SK-N-SH (cell line): ENCODE measurements around the gene PLEKHM3. TPM values are rescaled to one million over a fixed set of nuclear protein-coding genes. Genes with fewer than 3 reads are reported as not detected.

ENCODE experiments used
- CTCF ChIA-PET: fragments of 300-600, 350-600 bp; formaldehyde crosslinking; extraction: SDS; loops from one replicate; lab custom pipeline; 2021; lab: Yijun Ruan, JAX
- POLR2A ChIA-PET: fragments of 350-600 bp; sonication (Branson Sonifier 250); formaldehyde crosslinking; extraction: SDS; loops from one replicate; lab custom pipeline; 2020; ENCODE audit warnings: antibody characterized with exemption, inconsistent platforms; lab: Yijun Ruan, JAX
- DNase-seq: peaks from one replicate; pipeline ENCODE4 v3.0.0; 2012
- H2AFZ ChIP-seq: fragments of 200-600 bp; sonication (generic); 2 replicates; pipeline ENCODE4 v1.8.1; 2016; ENCODE audit warnings: antibody characterized with exemption, mild to moderate bottlenecking, low read depth
- H3F3A ChIP-seq: fragments of 200-600 bp; sonication (generic); replicated peaks from 2 replicates; pipeline ENCODE3; 2016; ENCODE audit warnings: antibody characterized with exemption, mild to moderate bottlenecking; ENCODE audit not compliant: insufficient read depth
- H3K27ac ChIP-seq, 2 experiments: fragments of 200-500 bp in 1 of 2; fragments of 200-600 bp in 1 of 2; sonication (Bioruptor generic) in 1 of 2; sonication (generic), shearing (Covaris generic) in 1 of 2; 2 replicates each; pipeline versions ENCODE4 v1.5.1 to v1.6.1; 2014 to 2016; ENCODE audit warnings: low read depth in 2 of 2, inconsistent platforms in 1 of 2, low read length in 1 of 2, mild to moderate bottlenecking in 1 of 2, mixed read lengths in 1 of 2
- H3K27me3 ChIP-seq: fragments of 200-600 bp; sonication (generic), shearing (Covaris generic); 2 replicates; pipeline ENCODE4 v1.6.1; 2016; ENCODE audit warnings: mixed run types; ENCODE audit not compliant: insufficient read depth
- H3K36me3 ChIP-seq, 2 experiments: fragments of 200-500 bp in 1 of 2; fragments of 200-600 bp in 1 of 2; sonication (Bioruptor generic) in 1 of 2; sonication (generic) in 1 of 2; replicated peaks in 1 of 2; 2 replicates each; pipeline versions ENCODE3 to v1.5.1; 2014 to 2016; ENCODE audit warnings: low read length in 1 of 2, mild to moderate bottlenecking in 1 of 2; ENCODE audit not compliant: insufficient read depth in 2 of 2, control insufficient read depth in 1 of 2
- H3K4me1 ChIP-seq, 2 experiments: fragments of 200-500 bp in 1 of 2; fragments of 200-600 bp in 1 of 2; sonication (Bioruptor generic) in 1 of 2; sonication (generic), shearing (Covaris generic) in 1 of 2; 2 replicates each; pipeline versions ENCODE4 v1.5.1 to v1.6.1; 2014 to 2016; ENCODE audit warnings: low read depth in 1 of 2, low read length in 1 of 2, mixed run types in 1 of 2; ENCODE audit not compliant: insufficient read depth in 2 of 2, control insufficient read depth in 1 of 2
- H3K4me2 ChIP-seq: fragments of 200-600 bp; sonication (generic), shearing (Covaris generic); 2 replicates; pipeline ENCODE4 v1.6.1; 2017; ENCODE audit warnings: mixed run types
- H3K4me3 ChIP-seq, 2 experiments: fragments of 200-500 bp in 1 of 2; fragments of 200-600 bp in 1 of 2; sonication (Bioruptor generic) in 1 of 2; sonication (generic), shearing (Covaris generic) in 1 of 2; 2 replicates each; pipeline versions ENCODE4 v1.5.1 to v1.8.1; 2014 to 2016; ENCODE audit warnings: low read depth in 2 of 2, inconsistent platforms in 1 of 2, low read length in 1 of 2, mild to moderate bottlenecking in 1 of 2, mixed read lengths in 1 of 2, moderate library complexity in 1 of 2
- H3K79me2 ChIP-seq: fragments of 200-600 bp; sonication (generic); 2 replicates; pipeline ENCODE4 v1.8.1; 2017; ENCODE audit warnings: mild to moderate bottlenecking; ENCODE audit not compliant: insufficient read depth
- H3K9ac ChIP-seq: fragments of 200-600 bp; sonication (generic); 2 replicates; pipeline ENCODE4 v1.6.1; 2017; ENCODE audit warnings: mixed run types
- H3K9me2 ChIP-seq: fragments of 200-600 bp; sonication (generic); 2 replicates; pipeline ENCODE4 v1.6.1; 2017; ENCODE audit warnings: mixed run types
- H3K9me3 ChIP-seq: fragments of 200-600 bp; sonication (generic); 2 replicates; pipeline ENCODE4 v1.6.1; 2017; ENCODE audit warnings: mixed run types, mild to moderate bottlenecking, moderate library complexity
- H4K20me1 ChIP-seq: fragments of 200-600 bp; sonication (generic); 2 replicates; pipeline ENCODE4 v1.6.1; 2017; ENCODE audit warnings: mild to moderate bottlenecking, mixed run types; ENCODE audit not compliant: insufficient read depth
- CHD2 ChIP-seq: fragments of 150-350 bp; IDR thresholded peaks from 2 replicates; pipeline ENCODE4 v1.6.1; 2018; ENCODE audit warnings: low read length; ENCODE audit not compliant: partially characterized antibody
- EZH2phosphoT487 ChIP-seq: fragments of 200-600 bp; sonication (generic); IDR thresholded peaks from 2 replicates; pipeline ENCODE4 v1.6.1; 2017; ENCODE audit warnings: low read depth, mixed run types, mild to moderate bottlenecking, antibody characterized with exemption, moderate library complexity, borderline replicate concordance
- FOSL2 ChIP-seq: IDR thresholded peaks from 2 replicates; pipeline ENCODE4 v1.4.0; 2012; ENCODE audit warnings: low read depth, mild to moderate bottlenecking, moderate library complexity, borderline replicate concordance
- FOXM1 ChIP-seq: IDR thresholded peaks from 2 replicates; pipeline ENCODE4 v1.4.0; 2012; ENCODE audit warnings: low read depth, mild to moderate bottlenecking
- JUND ChIP-seq: IDR thresholded peaks from 2 replicates; pipeline ENCODE4 v1.4.0; 2012
- NFIC ChIP-seq: IDR thresholded peaks from 2 replicates; pipeline ENCODE4 v1.4.0; 2012; ENCODE audit warnings: borderline replicate concordance
- NRF1 ChIP-seq: IDR thresholded peaks from 2 replicates; pipeline ENCODE4 v1.6.1; 2012; ENCODE audit warnings: low read depth, mild to moderate bottlenecking, low read length
- RAD21 ChIP-seq: IDR thresholded peaks from 2 replicates; pipeline ENCODE4 v1.6.1; 2012; ENCODE audit warnings: mild to moderate bottlenecking, low read length
- RCOR1 ChIP-seq: fragments of 150-350 bp; IDR thresholded peaks from 2 replicates; pipeline ENCODE4 v1.6.1; 2017; ENCODE audit warnings: antibody characterized with exemption, low read length
- RXRA ChIP-seq: IDR thresholded peaks from 2 replicates; pipeline ENCODE4 v1.4.0; 2012; ENCODE audit warnings: low read depth, mild to moderate bottlenecking, borderline replicate concordance
- SMC3 ChIP-seq: IDR thresholded peaks from 2 replicates; pipeline ENCODE4 v1.6.1; 2012; ENCODE audit warnings: low read depth, low read length, improper control_type of control experiment
- TCF12 ChIP-seq: IDR thresholded peaks from 2 replicates; pipeline ENCODE4 v1.4.0; 2012
- TEAD4 ChIP-seq: IDR thresholded peaks from 2 replicates; pipeline ENCODE4 v1.4.0; 2012; ENCODE audit warnings: mild to moderate bottlenecking, borderline replicate concordance; ENCODE audit not compliant: insufficient read depth
- YY1 ChIP-seq: IDR thresholded peaks from 2 replicates; pipeline ENCODE4 v1.4.0; 2012; ENCODE audit warnings: low read depth, mild to moderate bottlenecking
- WGBS: methylation state at CpG from one replicate; pipeline ENCODE4 v1.1.6; 2017; ENCODE audit warnings: low lambda C conversion rate; 5-methylcytosine and 5-hydroxymethylcytosine counted together
- polyA plus RNA-seq, 3 experiments: library from polyadenylated mRNA; depleted of rRNA; stranded (reverse); fragments of >200 nt; gene quantifications; 2 replicates each; pipeline ENCODE4 v1.2.3, GENCODE V29; 2012
- TF ChIP-seq, protein P1 (sequence below): IDR thresholded peaks from 2 replicates; pipeline ENCODE4 v1.4.0; 2012; ENCODE audit warnings: low read depth
- TF ChIP-seq, protein P2 (sequence below): IDR thresholded peaks from 2 replicates; pipeline ENCODE4 v1.4.0; 2012; ENCODE audit warnings: low read depth, borderline replicate concordance
- TF ChIP-seq, protein P3 (sequence below): fragments of 200-600 bp; sonication (generic); IDR thresholded peaks from 2 replicates; pipeline ENCODE4 v1.6.1; 2017; ENCODE audit warnings: antibody characterized with exemption, mild to moderate bottlenecking, moderate library complexity
- TF ChIP-seq, protein P4 (sequence below): fragments of 150-350 bp; IDR thresholded peaks from 2 replicates; pipeline ENCODE4 v1.6.1; 2017; ENCODE audit warnings: antibody characterized with exemption, low read length, low read depth, borderline replicate concordance
- TF ChIP-seq, protein P5 (sequence below): fragments of 150-350 bp; IDR thresholded peaks from 2 replicates; pipeline ENCODE4 v1.6.1; 2016; ENCODE audit warnings: mild to moderate bottlenecking, low read depth, low read length

The PLEKHM3 gene
- polyA plus RNA-seq, 1 of the 3 experiments (the other 2 are of a cell fraction) = 1.9 TPM

DNA sequence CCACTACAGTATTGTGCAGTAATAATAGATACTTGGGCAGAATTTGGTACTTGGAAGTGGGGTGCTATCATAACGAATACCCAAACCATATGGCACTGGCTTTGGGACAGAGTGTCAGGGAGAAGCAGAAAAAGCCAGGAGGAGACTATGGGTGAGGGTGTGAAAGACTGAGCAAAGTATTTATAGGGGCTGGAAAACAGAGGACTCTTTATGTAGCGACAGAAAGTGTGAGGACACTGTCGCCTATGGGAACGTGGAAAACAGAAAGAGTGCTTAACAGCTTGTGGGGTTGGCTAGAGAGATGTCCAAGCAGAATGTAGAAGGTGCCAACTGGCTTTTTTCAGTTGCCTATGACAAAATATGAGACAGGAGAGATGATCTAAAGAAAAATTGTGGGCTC is 40.7 kb upstream of the PLEKHM3 start:
- Histone ChIP-seq H3K27me3 (no peaks in the 10 kb centered on the region), H3K36me3 (no peaks in the 10 kb centered on the region), H3K9me2 (no peaks in the 10 kb centered on the region), H3K4me2 (no peak overlapping the region), H4K20me1 (no peaks in the 10 kb centered on the region), H3K9ac (no peak overlapping the region), H2AFZ (no peak overlapping the region), H3K79me2 (no peaks in the 10 kb centered on the region), H3K4me3 (no peak overlapping the region), H3K27ac (no peak overlapping the region), H3F3A (no peaks in the 10 kb centered on the region), H3K9me3 (no peaks in the 10 kb centered on the region), H3K4me1 (peaks cover 0 to 4% of the 10 kb centered on the region in 2 experiments; a peak in 2 of 4 replicates)
- no peak for DNase-seq
- ChIA-PET POLR2A (no interaction called here), CTCF (interaction anchor here (1.0 to 4.5 kb wide), 4 partner anchors 8 to 320 kb away, joined by 3 to 25 read pairs (median 5); no protein-coding TSS in a partner anchor)
- 91% methylated on average over 4 of the region's 4 CpGs for WGBS
- TF ChIP-seq RAD21 = no peak
- TF ChIP-seq, protein P1, sequence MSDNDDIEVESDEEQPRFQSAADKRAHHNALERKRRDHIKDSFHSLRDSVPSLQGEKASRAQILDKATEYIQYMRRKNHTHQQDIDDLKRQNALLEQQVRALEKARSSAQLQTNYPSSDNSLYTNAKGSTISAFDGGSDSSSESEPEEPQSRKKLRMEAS = no peak
- no peak for TF ChIP-seq JUND
- no peak for TF ChIP-seq RCOR1
- TF ChIP-seq CHD2 = no peak
- TF ChIP-seq NRF1 = no peak
- TF ChIP-seq EZH2phosphoT487 = no peak
- TF ChIP-seq TEAD4 = no peak
- TF ChIP-seq, protein P2, sequence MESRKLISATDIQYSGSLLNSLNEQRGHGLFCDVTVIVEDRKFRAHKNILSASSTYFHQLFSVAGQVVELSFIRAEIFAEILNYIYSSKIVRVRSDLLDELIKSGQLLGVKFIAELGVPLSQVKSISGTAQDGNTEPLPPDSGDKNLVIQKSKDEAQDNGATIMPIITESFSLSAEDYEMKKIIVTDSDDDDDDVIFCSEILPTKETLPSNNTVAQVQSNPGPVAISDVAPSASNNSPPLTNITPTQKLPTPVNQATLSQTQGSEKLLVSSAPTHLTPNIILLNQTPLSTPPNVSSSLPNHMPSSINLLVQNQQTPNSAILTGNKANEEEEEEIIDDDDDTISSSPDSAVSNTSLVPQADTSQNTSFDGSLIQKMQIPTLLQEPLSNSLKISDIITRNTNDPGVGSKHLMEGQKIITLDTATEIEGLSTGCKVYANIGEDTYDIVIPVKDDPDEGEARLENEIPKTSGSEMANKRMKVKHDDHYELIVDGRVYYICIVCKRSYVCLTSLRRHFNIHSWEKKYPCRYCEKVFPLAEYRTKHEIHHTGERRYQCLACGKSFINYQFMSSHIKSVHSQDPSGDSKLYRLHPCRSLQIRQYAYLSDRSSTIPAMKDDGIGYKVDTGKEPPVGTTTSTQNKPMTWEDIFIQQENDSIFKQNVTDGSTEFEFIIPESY = no peak
- no peak for TF ChIP-seq TCF12
- TF ChIP-seq SMC3 = no peak
- TF ChIP-seq FOSL2 = no peak
- TF ChIP-seq FOXM1 = no peak
- TF ChIP-seq YY1 = no peak
- TF ChIP-seq NFIC = no peak
- TF ChIP-seq, protein P3, sequence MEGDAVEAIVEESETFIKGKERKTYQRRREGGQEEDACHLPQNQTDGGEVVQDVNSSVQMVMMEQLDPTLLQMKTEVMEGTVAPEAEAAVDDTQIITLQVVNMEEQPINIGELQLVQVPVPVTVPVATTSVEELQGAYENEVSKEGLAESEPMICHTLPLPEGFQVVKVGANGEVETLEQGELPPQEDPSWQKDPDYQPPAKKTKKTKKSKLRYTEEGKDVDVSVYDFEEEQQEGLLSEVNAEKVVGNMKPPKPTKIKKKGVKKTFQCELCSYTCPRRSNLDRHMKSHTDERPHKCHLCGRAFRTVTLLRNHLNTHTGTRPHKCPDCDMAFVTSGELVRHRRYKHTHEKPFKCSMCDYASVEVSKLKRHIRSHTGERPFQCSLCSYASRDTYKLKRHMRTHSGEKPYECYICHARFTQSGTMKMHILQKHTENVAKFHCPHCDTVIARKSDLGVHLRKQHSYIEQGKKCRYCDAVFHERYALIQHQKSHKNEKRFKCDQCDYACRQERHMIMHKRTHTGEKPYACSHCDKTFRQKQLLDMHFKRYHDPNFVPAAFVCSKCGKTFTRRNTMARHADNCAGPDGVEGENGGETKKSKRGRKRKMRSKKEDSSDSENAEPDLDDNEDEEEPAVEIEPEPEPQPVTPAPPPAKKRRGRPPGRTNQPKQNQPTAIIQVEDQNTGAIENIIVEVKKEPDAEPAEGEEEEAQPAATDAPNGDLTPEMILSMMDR = no peak
- no peak for TF ChIP-seq RXRA
- TF ChIP-seq, protein P4, sequence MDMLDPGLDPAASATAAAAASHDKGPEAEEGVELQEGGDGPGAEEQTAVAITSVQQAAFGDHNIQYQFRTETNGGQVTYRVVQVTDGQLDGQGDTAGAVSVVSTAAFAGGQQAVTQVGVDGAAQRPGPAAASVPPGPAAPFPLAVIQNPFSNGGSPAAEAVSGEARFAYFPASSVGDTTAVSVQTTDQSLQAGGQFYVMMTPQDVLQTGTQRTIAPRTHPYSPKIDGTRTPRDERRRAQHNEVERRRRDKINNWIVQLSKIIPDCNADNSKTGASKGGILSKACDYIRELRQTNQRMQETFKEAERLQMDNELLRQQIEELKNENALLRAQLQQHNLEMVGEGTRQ = no peak
- TF ChIP-seq, protein P5, sequence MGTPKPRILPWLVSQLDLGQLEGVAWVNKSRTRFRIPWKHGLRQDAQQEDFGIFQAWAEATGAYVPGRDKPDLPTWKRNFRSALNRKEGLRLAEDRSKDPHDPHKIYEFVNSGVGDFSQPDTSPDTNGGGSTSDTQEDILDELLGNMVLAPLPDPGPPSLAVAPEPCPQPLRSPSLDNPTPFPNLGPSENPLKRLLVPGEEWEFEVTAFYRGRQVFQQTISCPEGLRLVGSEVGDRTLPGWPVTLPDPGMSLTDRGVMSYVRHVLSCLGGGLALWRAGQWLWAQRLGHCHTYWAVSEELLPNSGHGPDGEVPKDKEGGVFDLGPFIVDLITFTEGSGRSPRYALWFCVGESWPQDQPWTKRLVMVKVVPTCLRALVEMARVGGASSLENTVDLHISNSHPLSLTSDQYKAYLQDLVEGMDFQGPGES = no peak
